HepG2 (cell line): Measurements from ENCODE around the gene CEMP1. TPM values are rescaled to one million over a fixed set of nuclear protein-coding genes. Genes with fewer than 3 reads are reported as not detected.
A peak's percentile ranks its signal among the peaks of the same experiment; 100 is the strongest.

Experiments used
- ATRX ChIP-seq: sonication (generic); formaldehyde crosslinking; IDR thresholded peaks from 2 replicates; pipeline ENCODE4 v1.4.0; 2020; ENCODE audit warnings: missing genetic modification reagents, borderline replicate concordance
- BRCA1 ChIP-seq: sonication (generic); formaldehyde crosslinking; IDR thresholded peaks from 2 replicates; pipeline ENCODE4 v1.4.0; 2020; ENCODE audit warnings: missing genetic modification reagents
- EZH2 ChIP-seq: conservative IDR thresholded peaks from 2 replicates; pipeline ENCODE4 v1.6.1; 2012; ENCODE audit warnings: mild to moderate bottlenecking, low read depth, low read length, moderate library complexity
- KMT2B ChIP-seq: IDR thresholded peaks from 2 replicates; pipeline ENCODE4 v1.6.1; 2016; ENCODE audit warnings: missing genetic modification reagents, missing compliant biosample characterization
- MEIS1 ChIP-seq: sonication (generic); formaldehyde crosslinking; IDR thresholded peaks from 2 replicates; pipeline ENCODE4 v1.9.0; 2021; ENCODE audit warnings: mild to moderate bottlenecking, missing genetic modification reagents, moderate library complexity, borderline replicate concordance
- SUZ12 ChIP-seq: fragments of 150-350 bp; IDR thresholded peaks from 2 replicates; pipeline ENCODE4 v1.6.1; 2014; ENCODE audit warnings: low read depth, low read length
- ZC3H13 ChIP-seq: sonication (generic); formaldehyde crosslinking; IDR thresholded peaks from 2 replicates; pipeline ENCODE4 v1.8.1; 2023; ENCODE audit warnings: mild to moderate bottlenecking, missing genetic modification reagents, moderate library complexity
- ZMYM2 ChIP-seq: sonication (generic); formaldehyde crosslinking; IDR thresholded peaks from 2 replicates; pipeline ENCODE4 v1.8.0; 2022; ENCODE audit warnings: mild to moderate bottlenecking, missing genetic modification reagents
- ZNF143 ChIP-seq: sonication (generic); formaldehyde crosslinking; IDR thresholded peaks from 2 replicates; pipeline ENCODE4 v1.4.0; 2020; ENCODE audit warnings: missing genetic modification reagents
- ZNF17 ChIP-seq: sonication (generic); formaldehyde crosslinking; IDR thresholded peaks from 2 replicates; pipeline ENCODE4 v1.5.0; 2020; ENCODE audit warnings: mild to moderate bottlenecking, missing genetic modification reagents
- ZNF30 ChIP-seq: sonication (generic); formaldehyde crosslinking; IDR thresholded peaks from 2 replicates; pipeline ENCODE4 v1.5.0; 2020; ENCODE audit warnings: mild to moderate bottlenecking, missing genetic modification reagents
- ZNF562 ChIP-seq: sonication (generic); formaldehyde crosslinking; IDR thresholded peaks from 2 replicates; pipeline ENCODE4 v1.8.0; 2022; ENCODE audit warnings: missing genetic modification reagents, borderline replicate concordance
- polyA plus RNA-seq, 8 experiments: library from polyadenylated mRNA; depleted of rRNA in 3 of 8; stranded (reverse) in 7 of 8; unstranded in 1 of 8; fragments of >200 nt; fragmentation: Illumina TruSeq in 4 of 8; extraction: Trizol in 4 of 8; gene quantifications; 2 replicates each; pipeline versions ENCODE4 v1.2.1 to v1.2.3, GENCODE V29; 2011 to 2016; ENCODE audit warnings: low read depth in 4 of 8, missing spikeins in 1 of 8, mixed read lengths in 1 of 8; ENCODE audit not compliant: insufficient read depth in 1 of 8
- total RNA-seq, 5 experiments: library from RNA; depleted of rRNA; stranded (reverse); fragments of >200 nt; fragmentation: Illumina TruSeq; extraction: Trizol; gene quantifications; 2 replicates each; pipeline ENCODE4 v1.2.3, GENCODE V29; 2016; ENCODE audit warnings: low read depth in 1 of 5
- TF ChIP-seq, protein P1 (sequence below): sonication (generic); formaldehyde crosslinking; IDR thresholded peaks from 2 replicates; pipeline ENCODE4 v1.4.0; 2020; ENCODE audit warnings: mild to moderate bottlenecking, missing genetic modification reagents
- TF ChIP-seq, protein P2 (sequence below): IDR thresholded peaks from 2 replicates; pipeline ENCODE4 v1.4.0; 2020; ENCODE audit warnings: mild to moderate bottlenecking, missing genetic modification reagents
- TF ChIP-seq, protein P3 (sequence below): sonication (generic); formaldehyde crosslinking; IDR thresholded peaks from 2 replicates; pipeline ENCODE4 v1.9.0; 2022; ENCODE audit warnings: low read depth, missing genetic modification reagents
- TF ChIP-seq, protein P4 (sequence below): sonication (generic); formaldehyde crosslinking; IDR thresholded peaks from 2 replicates; pipeline ENCODE4 v1.5.0; 2020; ENCODE audit warnings: mild to moderate bottlenecking, missing genetic modification reagents
- TF ChIP-seq, protein P5 (sequence below): sonication (generic); formaldehyde crosslinking; IDR thresholded peaks from 2 replicates; pipeline ENCODE4 v1.5.0; 2020; ENCODE audit warnings: missing genetic modification reagents
- TF ChIP-seq, protein P6 (sequence below): sonication (generic); formaldehyde crosslinking; IDR thresholded peaks from 2 replicates; pipeline ENCODE4 v1.8.1; 2022; ENCODE audit warnings: mild to moderate bottlenecking, missing genetic modification reagents

CEMP1 gene
- total and polyA plus RNA-seq, 2 of the 13 experiments (the other 11 are each of a cell fraction or from before 2014, with no cell fraction given) = not detected

DNA sequence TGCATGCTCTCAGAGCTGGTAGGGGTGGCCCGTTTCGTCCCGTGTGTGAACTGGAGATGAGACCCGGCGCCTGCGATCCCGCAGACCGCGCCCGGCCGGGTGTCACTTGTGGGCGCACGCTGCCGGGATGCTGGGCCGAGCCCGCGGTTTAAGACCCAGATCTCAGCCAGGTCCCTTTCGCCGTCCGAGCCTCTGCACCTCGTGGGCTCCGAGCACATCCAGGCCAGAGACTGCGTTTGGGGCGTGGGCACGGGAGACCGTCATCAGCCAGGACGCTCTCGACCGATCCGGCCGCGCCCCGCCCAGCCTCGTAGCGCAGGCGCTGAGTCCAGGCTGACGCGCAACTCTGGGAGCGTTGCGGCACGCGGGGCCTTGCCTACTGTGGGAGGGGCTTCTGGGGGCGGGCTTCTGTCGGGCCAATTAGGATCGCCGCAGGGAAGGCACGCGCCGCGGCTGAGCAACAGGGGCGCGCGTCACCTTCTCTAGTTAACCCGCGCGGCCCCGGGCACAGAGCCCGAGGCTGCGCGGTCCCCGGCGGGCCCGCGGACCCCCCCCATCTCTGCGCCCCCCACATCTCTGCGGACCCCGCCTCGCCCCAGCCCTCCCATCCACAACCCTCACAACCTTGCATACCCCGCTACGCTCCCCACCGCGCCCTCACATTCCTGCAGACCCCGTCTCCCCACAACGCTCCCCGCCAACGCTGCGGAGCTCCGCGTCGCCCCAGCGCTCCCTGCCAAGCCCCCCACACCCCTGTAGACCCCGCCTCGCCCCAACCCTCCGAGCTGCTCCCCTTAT is 687 bp upstream of the CEMP1 start (continued):
- TF ChIP-seq, protein P1, sequence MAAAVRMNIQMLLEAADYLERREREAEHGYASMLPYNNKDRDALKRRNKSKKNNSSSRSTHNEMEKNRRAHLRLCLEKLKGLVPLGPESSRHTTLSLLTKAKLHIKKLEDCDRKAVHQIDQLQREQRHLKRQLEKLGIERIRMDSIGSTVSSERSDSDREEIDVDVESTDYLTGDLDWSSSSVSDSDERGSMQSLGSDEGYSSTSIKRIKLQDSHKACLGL = peak; percentile 76
- TF ChIP-seq SUZ12 (no peak), ZC3H13 (CRISPR knock-in tag) (peak; percentile 96; the same call in 1 of the 2 replicates), ZMYM2 (CRISPR knock-in tag) (no peak), ZNF30 (CRISPR knock-in tag) (no peak), ATRX (CRISPR knock-in tag) (no peak), EZH2 (no peak), ZNF562 (CRISPR knock-in tag) (no peak), MEIS1 (no peak), KMT2B (CRISPR knock-in tag) (no peak), BRCA1 (CRISPR knock-in tag) (no peak), ZNF17 (no peak), ZNF143 (peak; percentile 19; the same call in 1 of the 2 replicates)
- TF ChIP-seq, protein P2, sequence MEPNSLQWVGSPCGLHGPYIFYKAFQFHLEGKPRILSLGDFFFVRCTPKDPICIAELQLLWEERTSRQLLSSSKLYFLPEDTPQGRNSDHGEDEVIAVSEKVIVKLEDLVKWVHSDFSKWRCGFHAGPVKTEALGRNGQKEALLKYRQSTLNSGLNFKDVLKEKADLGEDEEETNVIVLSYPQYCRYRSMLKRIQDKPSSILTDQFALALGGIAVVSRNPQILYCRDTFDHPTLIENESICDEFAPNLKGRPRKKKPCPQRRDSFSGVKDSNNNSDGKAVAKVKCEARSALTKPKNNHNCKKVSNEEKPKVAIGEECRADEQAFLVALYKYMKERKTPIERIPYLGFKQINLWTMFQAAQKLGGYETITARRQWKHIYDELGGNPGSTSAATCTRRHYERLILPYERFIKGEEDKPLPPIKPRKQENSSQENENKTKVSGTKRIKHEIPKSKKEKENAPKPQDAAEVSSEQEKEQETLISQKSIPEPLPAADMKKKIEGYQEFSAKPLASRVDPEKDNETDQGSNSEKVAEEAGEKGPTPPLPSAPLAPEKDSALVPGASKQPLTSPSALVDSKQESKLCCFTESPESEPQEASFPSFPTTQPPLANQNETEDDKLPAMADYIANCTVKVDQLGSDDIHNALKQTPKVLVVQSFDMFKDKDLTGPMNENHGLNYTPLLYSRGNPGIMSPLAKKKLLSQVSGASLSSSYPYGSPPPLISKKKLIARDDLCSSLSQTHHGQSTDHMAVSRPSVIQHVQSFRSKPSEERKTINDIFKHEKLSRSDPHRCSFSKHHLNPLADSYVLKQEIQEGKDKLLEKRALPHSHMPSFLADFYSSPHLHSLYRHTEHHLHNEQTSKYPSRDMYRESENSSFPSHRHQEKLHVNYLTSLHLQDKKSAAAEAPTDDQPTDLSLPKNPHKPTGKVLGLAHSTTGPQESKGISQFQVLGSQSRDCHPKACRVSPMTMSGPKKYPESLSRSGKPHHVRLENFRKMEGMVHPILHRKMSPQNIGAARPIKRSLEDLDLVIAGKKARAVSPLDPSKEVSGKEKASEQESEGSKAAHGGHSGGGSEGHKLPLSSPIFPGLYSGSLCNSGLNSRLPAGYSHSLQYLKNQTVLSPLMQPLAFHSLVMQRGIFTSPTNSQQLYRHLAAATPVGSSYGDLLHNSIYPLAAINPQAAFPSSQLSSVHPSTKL (CRISPR knock-in tag) = no peak; the same call in 1 of the 2 replicates
- TF ChIP-seq, protein P3, sequence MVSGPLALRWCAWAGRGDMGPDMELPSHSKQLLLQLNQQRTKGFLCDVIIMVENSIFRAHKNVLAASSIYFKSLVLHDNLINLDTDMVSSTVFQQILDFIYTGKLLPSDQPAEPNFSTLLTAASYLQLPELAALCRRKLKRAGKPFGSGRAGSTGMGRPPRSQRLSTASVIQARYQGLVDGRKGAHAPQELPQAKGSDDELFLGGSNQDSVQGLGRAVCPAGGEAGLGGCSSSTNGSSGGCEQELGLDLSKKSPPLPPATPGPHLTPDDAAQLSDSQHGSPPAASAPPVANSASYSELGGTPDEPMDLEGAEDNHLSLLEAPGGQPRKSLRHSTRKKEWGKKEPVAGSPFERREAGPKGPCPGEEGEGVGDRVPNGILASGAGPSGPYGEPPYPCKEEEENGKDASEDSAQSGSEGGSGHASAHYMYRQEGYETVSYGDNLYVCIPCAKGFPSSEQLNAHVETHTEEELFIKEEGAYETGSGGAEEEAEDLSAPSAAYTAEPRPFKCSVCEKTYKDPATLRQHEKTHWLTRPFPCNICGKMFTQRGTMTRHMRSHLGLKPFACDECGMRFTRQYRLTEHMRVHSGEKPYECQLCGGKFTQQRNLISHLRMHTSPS = peak; percentile 56; the same call in 1 of the 2 replicates
- TF ChIP-seq, protein P4, sequence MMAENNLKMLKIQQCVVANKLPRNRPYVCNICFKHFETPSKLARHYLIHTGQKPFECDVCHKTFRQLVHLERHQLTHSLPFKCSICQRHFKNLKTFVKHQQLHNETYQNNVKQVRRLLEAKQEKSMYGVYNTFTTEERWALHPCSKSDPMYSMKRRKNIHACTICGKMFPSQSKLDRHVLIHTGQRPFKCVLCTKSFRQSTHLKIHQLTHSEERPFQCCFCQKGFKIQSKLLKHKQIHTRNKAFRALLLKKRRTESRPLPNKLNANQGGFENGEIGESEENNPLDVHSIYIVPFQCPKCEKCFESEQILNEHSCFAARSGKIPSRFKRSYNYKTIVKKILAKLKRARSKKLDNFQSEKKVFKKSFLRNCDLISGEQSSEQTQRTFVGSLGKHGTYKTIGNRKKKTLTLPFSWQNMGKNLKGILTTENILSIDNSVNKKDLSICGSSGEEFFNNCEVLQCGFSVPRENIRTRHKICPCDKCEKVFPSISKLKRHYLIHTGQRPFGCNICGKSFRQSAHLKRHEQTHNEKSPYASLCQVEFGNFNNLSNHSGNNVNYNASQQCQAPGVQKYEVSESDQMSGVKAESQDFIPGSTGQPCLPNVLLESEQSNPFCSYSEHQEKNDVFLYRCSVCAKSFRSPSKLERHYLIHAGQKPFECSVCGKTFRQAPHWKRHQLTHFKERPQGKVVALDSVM (CRISPR knock-in tag) = 0 out of 2 replicates have a peak, but pooled peaks have one; percentile 42
- TF ChIP-seq, protein P5, sequence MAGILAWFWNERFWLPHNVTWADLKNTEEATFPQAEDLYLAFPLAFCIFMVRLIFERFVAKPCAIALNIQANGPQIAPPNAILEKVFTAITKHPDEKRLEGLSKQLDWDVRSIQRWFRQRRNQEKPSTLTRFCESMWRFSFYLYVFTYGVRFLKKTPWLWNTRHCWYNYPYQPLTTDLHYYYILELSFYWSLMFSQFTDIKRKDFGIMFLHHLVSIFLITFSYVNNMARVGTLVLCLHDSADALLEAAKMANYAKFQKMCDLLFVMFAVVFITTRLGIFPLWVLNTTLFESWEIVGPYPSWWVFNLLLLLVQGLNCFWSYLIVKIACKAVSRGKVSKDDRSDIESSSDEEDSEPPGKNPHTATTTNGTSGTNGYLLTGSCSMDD = 0 out of 2 replicates have a peak, but pooled peaks have one; percentile 66
- TF ChIP-seq, protein P6, sequence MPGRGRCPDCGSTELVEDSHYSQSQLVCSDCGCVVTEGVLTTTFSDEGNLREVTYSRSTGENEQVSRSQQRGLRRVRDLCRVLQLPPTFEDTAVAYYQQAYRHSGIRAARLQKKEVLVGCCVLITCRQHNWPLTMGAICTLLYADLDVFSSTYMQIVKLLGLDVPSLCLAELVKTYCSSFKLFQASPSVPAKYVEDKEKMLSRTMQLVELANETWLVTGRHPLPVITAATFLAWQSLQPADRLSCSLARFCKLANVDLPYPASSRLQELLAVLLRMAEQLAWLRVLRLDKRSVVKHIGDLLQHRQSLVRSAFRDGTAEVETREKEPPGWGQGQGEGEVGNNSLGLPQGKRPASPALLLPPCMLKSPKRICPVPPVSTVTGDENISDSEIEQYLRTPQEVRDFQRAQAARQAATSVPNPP (CRISPR knock-in tag) = no peak; the same call in 1 of the 2 replicates
